NCI-H1436 treated with DMSO at 0.1 percent for 48 hours (cell line): Measurements from ENCODE around the gene DHX40.
"Not testable (repeated sequence)": the region's sequence is repeated elsewhere in the genome, so short reads cannot be mapped to it uniquely, and the experiment has no call there.

Source experiments
- DNase-seq: peaks from one replicate; lab custom pipeline; 2025; lab: John Stamatoyannopoulos, UW

Gene DHX40

GRCh38 chr17:59561042-59561441, 4.4 kb upstream of the DHX40 start:
- DNase-seq = no peak

GRCh38 chr17:59565959-59566324, 532 bp downstream of the DHX40 start:
- DNase-seq = peak; percentile 70

- DNase-seq = not testable (repeated sequence)
These were observed 3.7 kb downstream of the DHX40 start for GRCh38 chr17:59569151-59569550.

- no peak for DNase-seq
These were observed 7.0 kb downstream of the DHX40 start for GRCh38 chr17:59572301-59572924.

GRCh38 chr17:59584168-59584567, 18.8 kb downstream of the DHX40 start:
- DNase-seq = not testable (repeated sequence)

- DNase-seq = no peak
These were observed 34.8 kb downstream of the DHX40 start for GRCh38 chr17:59600169-59600568.

GRCh38 chr17:59601130-59601529, 35.7 kb downstream of the DHX40 start:
- no peak for DNase-seq

- DNase-seq = no peak
These were observed 41.7 kb downstream of the DHX40 start for GRCh38 chr17:59607061-59607460.

GRCh38 chr17:59607817-59608403, 42.5 kb downstream of the DHX40 start:
- no peak for DNase-seq

GRCh38 chr17:59611503-59611902, 46.1 kb downstream of the DHX40 start:
- DNase-seq = no peak

GRCh38 chr17:59616253-59616920, 51.0 kb downstream of the DHX40 start:
- DNase-seq = no peak

- no peak for DNase-seq
These were observed 51.8 kb downstream of the DHX40 start for GRCh38 chr17:59617156-59617732.

- no peak for DNase-seq
These were observed 53.6 kb downstream of the DHX40 start for GRCh38 chr17:59619035-59619297.

GRCh38 chr17:59619298-59620063, 54.1 kb downstream of the DHX40 start, which contains the start of gene CLTC:
CLTC (plus strand) TSS chr17:59619895; CDS start chr17:59620132, 237 bp downstream.
- peak; percentile 87 for DNase-seq

- no peak for DNase-seq
These were observed 54.6 kb downstream of the DHX40 start for GRCh38 chr17:59620064-59620359.

- no peak for DNase-seq
These were observed 55.3 kb downstream of the DHX40 start for GRCh38 chr17:59620518-59621259.

GRCh38 chr17:59621771-59622170, 56.4 kb downstream of the DHX40 start:
- no peak for DNase-seq

GRCh38 chr17:59623151-59623550, 57.7 kb downstream of the DHX40 start:
- no peak for DNase-seq

GRCh38 chr17:59626756-59627155, 61.3 kb downstream of the DHX40 start:
- no peak for DNase-seq

- no peak for DNase-seq
These were observed 61.9 kb downstream of the DHX40 start for GRCh38 chr17:59627274-59627673.

- no peak for DNase-seq
These were observed 62.4 kb downstream of the DHX40 start for GRCh38 chr17:59627770-59628171.

GRCh38 chr17:59629174-59629573, 63.8 kb downstream of the DHX40 start:
- DNase-seq = no peak
